GM12872 (cell line): ENCODE data around the gene SIPA1.

ENCODE experiments used
- TF ChIP-seq, protein P1 (sequence below): IDR thresholded peaks from 3 replicates; pipeline ENCODE4 v1.5.1; 2011; ENCODE audit warnings: low read depth, mild to moderate bottlenecking, low read length, moderate library complexity; ENCODE audit not compliant: insufficient read depth

SIPA1 gene

DNA sequence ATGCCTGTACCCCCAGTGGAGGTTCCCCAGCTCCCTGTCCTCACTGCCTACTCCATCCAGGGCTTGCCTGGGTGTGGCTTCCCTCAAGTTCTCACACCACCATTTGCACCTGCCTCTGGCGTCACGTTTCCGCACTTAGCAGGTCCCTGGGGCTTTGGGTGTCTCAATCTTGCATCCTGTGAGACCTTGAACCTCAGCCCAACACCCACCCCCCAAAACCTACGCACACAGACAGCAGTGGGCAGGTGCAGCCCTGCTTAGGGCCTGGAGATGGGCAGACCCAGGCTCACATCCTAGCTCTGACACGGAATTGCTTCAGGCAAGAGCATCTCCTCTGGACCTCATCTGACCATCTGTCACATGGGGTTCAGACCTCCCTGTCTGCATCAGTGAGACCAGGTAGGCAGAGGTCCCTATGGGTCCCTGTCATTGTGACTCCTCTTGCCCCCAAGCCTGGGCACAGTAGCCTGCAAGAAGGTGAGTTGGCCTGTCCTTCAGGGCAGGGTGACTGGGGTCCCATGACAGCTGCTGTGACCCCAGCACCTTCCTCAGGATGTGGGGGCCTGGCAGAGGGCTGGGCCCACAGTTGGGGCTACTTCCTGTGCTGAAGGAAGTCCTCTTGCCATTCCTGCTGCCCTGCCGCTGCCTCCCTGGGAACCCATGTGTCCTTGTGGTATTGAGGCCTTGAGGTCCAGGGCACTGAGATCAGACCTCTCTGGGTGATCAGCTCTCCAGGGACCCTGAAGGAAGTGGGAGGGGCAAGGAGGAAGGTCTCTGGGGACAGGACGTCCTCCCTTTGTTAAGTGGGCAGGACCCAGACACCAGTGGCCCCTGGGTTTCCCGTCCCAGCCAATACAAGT is 2.0 kb downstream of the SIPA1 start:
- TF ChIP-seq, protein P1, sequence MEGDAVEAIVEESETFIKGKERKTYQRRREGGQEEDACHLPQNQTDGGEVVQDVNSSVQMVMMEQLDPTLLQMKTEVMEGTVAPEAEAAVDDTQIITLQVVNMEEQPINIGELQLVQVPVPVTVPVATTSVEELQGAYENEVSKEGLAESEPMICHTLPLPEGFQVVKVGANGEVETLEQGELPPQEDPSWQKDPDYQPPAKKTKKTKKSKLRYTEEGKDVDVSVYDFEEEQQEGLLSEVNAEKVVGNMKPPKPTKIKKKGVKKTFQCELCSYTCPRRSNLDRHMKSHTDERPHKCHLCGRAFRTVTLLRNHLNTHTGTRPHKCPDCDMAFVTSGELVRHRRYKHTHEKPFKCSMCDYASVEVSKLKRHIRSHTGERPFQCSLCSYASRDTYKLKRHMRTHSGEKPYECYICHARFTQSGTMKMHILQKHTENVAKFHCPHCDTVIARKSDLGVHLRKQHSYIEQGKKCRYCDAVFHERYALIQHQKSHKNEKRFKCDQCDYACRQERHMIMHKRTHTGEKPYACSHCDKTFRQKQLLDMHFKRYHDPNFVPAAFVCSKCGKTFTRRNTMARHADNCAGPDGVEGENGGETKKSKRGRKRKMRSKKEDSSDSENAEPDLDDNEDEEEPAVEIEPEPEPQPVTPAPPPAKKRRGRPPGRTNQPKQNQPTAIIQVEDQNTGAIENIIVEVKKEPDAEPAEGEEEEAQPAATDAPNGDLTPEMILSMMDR: no peak

DNA sequence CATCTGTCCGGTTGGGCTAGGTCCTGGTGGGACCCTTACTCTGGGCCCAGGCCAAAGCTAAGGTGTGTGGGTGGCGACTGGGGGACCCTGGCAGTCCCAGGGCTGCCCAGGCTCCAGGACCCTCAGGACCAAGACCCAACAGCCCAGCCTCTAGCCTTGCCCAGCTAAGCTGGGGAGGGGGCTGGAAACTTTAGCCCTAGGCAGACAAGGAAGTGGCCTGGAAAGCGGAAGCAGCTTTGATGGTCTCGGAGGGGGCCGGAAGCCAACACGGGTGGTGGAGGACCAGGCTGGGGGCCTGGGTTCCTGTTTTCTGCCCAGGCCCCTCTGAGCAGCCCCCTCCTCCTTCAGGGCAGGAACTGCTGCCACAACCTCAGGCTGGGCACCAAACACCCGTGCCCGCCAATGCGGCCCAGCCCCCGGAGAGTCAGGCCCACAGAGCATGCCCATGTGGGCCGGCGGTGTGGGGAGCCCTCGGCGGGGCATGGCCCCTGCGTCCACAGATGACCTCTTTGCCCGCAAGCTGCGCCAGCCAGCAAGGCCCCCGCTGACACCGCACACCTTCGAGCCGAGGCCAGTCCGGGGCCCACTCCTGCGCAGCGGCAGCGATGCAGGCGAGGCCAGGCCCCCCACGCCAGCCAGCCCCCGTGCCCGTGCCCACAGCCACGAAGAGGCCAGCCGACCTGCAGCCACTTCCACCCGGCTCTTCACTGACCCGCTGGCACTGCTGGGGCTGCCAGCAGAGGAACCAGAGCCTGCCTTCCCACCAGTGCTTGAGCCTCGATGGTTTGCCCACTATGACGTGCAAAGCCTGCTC is 2.8 kb downstream of the SIPA1 start:
- TF ChIP-seq, protein P1: no peak

DNA sequence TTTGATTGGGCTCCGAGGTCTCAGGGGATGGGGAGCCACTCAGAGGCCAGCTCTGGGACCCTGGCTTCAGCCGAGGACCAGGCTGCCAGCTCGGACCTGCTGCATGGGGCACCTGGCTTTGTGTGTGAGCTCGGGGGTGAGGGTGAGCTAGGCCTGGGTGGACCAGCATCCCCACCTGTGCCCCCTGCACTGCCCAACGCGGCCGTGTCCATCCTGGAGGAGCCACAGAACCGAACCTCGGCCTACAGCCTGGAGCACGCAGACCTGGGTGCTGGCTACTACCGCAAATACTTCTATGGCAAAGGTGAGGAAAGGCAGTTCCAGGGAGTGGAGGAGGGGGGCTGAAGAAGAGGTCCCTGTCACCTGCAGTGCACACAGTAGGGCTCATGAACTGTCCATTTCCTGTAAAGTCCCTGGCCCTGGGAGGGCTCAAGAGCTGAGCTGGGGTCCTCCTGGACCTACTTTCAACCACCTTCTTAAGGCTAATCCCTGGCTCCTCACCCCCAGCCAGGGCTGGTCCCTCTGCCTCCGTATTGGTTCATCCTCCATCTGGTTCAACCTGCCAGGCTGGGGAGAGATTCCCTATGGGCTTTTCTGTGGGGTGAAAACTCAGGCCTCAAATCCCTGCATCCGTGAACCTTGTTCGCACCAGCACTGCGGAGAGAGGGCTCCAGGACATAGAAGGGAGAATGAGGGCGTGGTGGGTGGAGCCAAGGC is 3.6 kb downstream of the SIPA1 start:
- TF ChIP-seq, protein P1: no peak

DNA sequence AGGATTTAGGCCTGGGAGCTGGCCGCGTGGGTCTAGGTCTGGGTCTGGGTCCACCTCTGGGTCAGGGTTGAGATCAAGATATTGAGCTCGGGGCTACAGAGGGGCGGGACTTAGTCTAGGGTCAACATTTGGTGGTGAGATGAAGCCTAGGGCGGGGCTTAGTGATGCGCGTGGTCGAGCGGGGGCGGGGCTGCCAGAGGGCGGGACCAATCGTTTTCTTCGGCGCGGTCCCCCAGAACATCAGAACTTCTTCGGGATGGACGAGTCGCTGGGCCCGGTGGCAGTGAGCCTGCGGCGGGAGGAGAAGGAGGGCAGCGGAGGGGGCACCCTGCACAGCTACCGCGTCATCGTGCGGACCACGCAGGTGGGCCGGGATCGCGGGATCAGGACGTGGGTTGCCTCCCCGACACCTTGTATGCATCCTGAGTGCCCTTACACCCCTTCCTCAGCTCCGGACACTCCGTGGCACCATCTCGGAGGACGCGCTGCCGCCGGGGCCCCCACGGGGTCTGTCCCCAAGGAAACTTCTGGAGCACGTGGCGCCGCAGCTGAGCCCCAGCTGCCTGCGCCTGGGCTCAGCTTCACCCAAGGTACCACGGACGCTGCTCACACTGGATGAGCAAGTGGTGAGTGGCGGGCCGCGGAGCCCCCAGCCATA is 4.2 kb downstream of the SIPA1 start:
- TF ChIP-seq, protein P1: no peak

DNA sequence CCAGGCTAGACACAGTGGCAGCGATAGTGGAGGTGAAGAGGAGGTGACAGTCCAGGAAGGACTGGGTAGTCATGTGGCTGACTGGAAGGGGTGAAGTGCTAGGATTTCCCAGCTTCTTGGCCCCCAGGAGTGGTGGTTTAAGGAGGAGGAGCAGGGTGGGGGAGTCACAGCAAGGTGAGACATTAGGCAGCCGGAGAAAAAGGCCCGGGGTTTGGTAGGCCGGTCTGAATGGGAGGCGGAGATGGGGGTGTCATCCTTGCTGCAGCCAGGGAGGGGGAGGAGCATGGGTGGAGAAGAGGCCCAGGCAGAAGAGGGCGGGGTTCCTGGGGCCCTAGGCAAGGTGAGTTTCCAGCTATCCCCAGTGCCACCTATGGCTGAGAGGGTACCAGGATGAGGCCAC is 6.1 kb downstream of the SIPA1 start:
- TF ChIP-seq, protein P1: no peak

DNA sequence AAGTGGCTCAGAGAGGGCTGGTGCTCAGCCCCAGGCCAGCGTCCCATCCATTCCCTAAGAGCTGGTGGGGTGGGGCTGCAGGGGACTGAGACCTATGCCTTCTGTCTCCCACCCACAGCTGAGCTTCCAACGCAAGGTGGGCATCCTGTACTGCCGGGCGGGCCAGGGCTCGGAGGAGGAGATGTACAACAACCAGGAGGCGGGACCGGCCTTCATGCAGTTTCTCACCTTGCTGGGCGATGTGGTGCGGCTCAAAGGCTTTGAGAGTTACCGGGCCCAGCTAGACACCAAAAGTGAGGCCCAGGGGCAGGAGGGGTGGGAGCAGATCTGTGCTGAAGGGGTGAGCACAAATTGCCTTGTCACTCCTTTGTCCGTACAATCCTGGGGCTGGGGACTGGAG is 6.9 kb downstream of the SIPA1 start:
- TF ChIP-seq, protein P1: no peak
